ENCODE measurements around the gene JSRP1. TPM values are rescaled to one million over a fixed set of nuclear protein-coding genes. Genes with fewer than 3 reads are reported as not detected.

Gene JSRP1, protein sequence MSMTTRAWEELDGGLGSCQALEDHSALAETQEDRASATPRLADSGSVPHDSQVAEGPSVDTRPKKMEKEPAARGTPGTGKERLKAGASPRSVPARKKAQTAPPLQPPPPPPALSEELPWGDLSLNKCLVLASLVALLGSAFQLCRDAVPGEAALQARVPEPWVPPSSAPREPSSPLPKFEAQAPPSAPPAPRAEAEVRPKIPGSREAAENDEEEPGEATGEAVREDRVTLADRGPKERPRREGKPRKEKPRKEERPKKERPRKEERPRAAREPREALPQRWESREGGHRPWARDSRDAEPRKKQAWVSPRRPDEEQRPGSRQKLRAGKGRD
- 1 to 10 TPM in 1 of 2 donors, under 1 TPM in 1; 0.61 to 1.0 TPM for total RNA-seq

DNA sequence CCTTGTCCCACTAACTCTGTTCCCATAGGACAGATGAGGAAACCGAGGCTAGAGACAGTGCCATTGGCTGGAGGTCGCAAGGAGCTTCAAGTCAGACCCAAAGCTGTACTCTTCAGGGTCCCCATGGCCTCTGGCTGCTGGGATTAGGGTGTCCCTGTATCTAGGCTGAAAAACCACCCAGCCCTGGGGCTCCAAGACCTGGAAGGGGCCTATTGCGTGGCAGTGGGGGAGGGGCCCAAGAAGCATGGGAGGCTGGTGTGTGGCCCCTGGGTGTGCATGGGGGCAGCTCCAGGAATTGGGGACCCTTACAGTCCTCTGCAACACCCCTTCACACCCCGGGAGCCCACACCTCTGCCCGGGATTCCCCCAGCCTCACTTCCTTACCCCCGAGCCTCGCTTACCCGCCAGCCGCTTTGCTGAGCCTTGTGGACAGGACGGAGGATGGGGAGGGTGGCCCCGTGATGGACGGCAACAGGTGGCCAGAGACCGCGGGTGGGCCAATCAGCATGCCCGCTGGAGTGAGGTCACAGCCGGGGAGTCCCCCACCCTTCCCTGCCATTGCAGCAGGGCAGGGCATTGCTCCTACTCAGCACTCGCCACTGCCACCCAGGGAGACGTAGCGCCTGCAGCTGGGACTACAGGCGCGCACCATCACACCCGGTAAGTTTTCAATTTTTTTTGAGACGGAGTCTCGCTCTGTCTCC lies at the start of gene JSRP1:
Gene JSRP1 (minus strand): TSS at position 436 of the 704 bp plus-strand sequence. CDS start 1,103 bp downstream, outside the sequence.
- no peaks in the 10 kb centered on the region for H3K27me3 Mint-ChIP-seq

DNA sequence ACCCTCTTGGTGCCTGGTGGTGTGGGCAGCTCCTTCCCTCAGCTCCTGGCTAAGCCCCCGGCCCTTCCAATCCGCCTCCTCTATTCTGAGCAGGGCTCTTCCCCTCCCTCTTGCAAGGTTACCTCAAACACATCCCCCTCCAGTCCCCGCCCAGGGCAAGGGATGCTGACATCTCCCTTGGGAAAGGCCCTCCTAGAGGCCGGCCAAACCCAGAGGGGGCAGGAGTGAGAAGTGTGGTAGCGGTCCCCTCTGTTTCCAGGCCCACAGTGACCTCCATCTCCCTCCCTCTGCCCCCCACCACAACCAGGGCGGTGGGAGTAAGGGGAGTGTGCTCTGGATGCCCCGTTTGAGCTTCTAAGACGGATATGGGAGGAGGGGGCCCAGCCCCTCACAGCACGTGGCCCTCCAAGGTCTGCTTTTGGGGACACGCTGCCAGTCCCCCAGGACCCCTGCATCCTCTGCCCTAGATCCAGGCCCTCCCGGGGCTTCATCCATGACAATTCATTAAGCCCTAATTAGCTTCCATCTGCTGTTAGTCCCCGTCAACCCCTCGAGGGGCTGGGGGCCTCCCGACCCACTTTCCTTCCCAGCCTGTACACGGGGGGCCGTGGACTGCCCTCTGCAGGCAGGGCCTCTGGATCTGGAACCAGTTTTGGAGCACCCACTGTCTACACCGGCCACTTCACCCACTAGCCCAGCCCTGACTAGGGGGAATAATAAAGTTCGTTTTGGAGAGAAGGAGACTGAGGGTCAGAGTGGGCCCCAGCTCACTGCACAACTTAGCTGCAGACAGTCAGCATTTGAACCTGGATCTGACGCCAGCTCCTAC lies 49.4 kb upstream of the JSRP1 start:
- Mint-ChIP-seq H3K27ac (no peak overlapping the region), H3K36me3 (ENCODE audit: low read depth) (peaks cover 4% of the 10 kb centered on the region), H3K9me3 (no peaks in the 10 kb centered on the region), H3K27me3 (peaks cover 35% of the 10 kb centered on the region), H3K4me1 (peaks cover 4% of the 10 kb centered on the region), H3K4me3 (no peak overlapping the region)
- no peak for ATAC-seq (replicated peaks)

More for the DNA sequence above, at the start of gene JSRP1:
- H3K27ac Mint-ChIP-seq, result no peak within 1 kb of the TSS
- H3K9me3 Mint-ChIP-seq, result no peaks in the 10 kb centered on the region
- peaks cover 6% of the 10 kb centered on the region for H3K4me1 Mint-ChIP-seq
- no peaks in the 10 kb centered on the region for H3K36me3 Mint-ChIP-seq (ENCODE audit: low read depth)
- no peak for ATAC-seq (replicated peaks)
- H3K4me3 Mint-ChIP-seq, result peak within 1 kb of the TSS; percentile 74

DNA sequence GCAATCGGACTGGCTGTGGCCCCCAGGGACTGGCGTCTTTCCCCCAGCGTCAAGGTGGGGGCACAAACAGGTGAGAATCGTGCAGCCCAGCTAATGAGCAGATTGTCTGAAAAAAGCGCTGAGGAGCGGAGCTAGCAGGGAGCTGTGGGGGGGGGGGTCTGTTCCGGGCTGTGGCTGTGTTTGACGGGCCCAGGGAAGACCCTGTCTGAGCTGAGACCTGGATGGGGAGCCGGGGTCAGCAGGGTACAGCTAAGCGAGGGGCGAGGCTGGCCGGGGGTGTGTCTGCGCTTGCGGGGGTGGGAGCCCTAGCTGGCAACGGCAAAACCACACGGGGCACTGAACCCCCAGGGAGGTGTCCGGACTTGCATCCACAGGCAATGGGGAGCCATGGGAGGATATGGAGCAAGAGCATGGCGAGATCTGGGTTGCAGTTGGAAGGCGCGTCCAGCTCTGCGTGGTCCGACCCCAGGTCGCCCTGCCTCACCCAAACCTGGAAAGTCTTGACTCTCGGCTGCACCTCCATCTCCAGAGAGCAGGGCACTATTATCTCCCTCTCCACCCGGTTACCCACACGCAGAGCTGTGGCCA lies 47.1 kb upstream of the JSRP1 start:
- H3K9me3 Mint-ChIP-seq, result no peaks in the 10 kb centered on the region
- H3K27ac Mint-ChIP-seq, result no peak overlapping the region
- H3K4me3 Mint-ChIP-seq, result no peak overlapping the region
- no peaks in the 10 kb centered on the region for H3K36me3 Mint-ChIP-seq (ENCODE audit: low read depth)
- no peaks in the 10 kb centered on the region for H3K4me1 Mint-ChIP-seq
- ATAC-seq (replicated peaks), result no peak
- H3K27me3 Mint-ChIP-seq, result peaks cover 24% of the 10 kb centered on the region

DNA sequence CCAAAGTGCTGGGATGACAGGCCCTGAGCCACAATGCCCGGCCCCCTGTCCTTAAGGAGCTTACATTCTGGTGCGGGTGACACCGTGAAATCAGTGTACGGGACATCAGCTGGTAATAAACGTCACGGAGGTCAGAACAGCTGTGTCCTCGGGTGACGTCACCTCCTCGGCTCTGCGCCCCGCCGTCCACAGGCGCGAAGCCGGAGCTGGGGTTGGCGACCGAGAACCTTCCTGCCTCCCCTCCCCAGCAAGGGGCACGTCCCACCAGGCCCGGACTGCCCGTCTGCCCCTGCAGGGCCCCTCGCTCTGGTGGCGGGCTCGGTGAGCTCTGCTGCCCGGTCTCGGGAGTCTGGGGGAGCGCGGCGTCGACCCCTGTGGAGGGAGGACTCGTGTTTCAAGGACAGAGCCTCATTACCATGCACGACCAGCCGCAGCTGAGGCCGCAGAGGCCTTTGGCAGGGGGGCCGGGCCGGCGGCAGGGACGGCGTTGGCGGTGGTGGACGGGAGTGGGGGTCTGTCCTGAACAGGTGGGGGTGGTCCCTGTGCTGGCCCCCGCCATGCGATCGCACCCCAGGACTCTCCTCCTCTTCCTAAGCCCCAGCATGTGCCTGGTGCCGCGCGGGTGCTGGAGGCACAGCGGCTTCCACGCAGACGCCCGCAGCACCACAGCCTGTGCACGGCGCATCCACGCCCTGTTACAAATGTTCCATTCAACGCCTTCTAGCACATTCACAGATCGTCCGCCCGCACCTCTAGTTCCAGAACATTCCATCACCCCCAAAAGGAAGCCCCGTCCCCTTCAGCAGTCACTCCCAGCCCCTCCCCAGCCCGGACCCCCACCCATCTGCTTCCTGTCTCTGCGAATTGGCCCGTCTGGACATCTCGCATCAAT lies 46.3 kb upstream of the JSRP1 start:
- no peaks in the 10 kb centered on the region for H3K36me3 Mint-ChIP-seq (ENCODE audit: low read depth)
- no peaks in the 10 kb centered on the region for H3K4me1 Mint-ChIP-seq
- H3K9me3 Mint-ChIP-seq, result no peaks in the 10 kb centered on the region
- H3K27me3 Mint-ChIP-seq, result peaks cover 24% of the 10 kb centered on the region
- no peak overlapping the region for H3K4me3 Mint-ChIP-seq
- peak; percentile 18 for ATAC-seq (replicated peaks)
- no peak overlapping the region for H3K27ac Mint-ChIP-seq

DNA sequence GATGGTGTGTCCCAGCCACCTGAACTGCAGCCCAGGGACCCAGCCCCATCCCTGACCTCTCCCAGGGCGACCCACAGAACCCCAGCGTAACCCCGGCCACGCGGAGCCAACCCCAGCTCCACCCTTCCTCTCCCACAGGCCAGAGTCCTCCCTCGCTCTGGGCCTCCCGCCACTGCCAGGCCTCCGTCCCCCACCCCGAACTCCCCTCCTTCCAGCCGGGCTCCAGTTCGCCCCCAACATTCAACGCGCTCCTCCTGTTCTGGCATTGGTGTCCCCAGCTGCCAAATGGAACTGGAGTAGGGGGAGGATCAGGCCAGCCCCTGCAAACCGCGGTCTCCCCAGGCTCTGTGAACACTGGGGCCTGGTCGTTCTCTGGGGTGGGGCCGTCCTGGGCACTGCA lies 44.3 kb upstream of the JSRP1 start:
- H3K27me3 Mint-ChIP-seq, result peaks cover 19% of the 10 kb centered on the region
- H3K4me1 Mint-ChIP-seq, result no peaks in the 10 kb centered on the region
- no peak for ATAC-seq (replicated peaks)
- H3K36me3 Mint-ChIP-seq (ENCODE audit: low read depth), result no peaks in the 10 kb centered on the region
- H3K27ac Mint-ChIP-seq, result no peak overlapping the region
- H3K9me3 Mint-ChIP-seq, result no peaks in the 10 kb centered on the region
- H3K4me3 Mint-ChIP-seq, result no peak overlapping the region

DNA sequence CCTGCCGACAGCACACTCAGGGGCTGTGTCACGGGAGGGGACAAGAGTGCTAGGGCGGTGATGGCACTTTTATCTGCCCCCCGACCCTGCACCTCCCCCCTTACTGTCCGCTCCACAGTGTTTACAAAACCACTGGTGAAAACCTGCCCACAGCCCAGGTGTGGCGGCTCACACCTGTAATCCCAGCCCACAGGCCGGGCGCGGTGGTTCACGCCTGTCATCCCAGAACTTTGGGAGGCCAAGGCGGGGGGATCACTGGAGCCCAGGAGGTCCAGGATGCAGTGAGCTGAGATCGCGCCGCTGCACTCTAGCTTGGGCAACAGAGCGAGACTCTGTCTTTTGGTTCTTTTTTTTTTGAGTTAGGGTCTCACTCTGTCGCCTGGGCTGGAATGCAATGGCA lies 39.9 kb upstream of the JSRP1 start:
- Mint-ChIP-seq H3K4me1 (peaks cover 4% of the 10 kb centered on the region), H3K27ac (no peak overlapping the region), H3K9me3 (no peaks in the 10 kb centered on the region), H3K4me3 (no peak overlapping the region), H3K27me3 (no peaks in the 10 kb centered on the region), H3K36me3 (ENCODE audit: low read depth) (no peaks in the 10 kb centered on the region)
- ATAC-seq (replicated peaks), result no peak

DNA sequence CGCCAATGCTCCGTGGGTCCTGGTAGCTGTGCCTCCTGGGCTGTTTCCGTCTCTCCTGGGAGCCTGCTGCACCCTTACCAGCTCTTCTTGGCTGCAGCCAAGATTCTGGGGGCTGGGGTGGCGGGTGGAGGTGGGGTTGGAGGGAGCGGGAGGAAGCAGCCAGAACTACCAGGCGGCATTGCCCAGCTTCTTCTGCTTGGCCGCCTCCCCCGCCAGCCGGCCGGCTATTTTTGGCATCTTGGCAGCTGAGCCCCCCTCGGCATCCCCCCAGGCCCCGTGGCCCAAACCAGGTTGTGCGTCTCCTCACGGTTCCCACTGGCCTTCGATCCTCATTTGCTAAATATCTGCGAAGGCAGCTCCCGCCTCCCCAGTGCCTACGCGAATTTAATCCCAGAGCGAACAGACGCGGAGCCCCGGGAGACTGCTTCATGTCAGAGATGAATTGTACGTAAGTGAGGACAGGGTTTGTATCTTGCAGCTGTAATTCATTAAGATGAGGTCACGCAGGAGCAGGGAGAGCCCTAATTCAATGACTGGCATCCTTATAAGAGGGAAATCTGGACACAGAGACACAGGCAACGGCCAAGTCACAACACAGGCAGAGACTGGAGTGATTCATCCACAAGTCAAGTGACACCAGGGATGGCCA lies 38.6 kb upstream of the JSRP1 start:
- ATAC-seq (replicated peaks), result no peak
- Mint-ChIP-seq H3K4me1 (peaks cover 4% of the 10 kb centered on the region), H3K9me3 (no peaks in the 10 kb centered on the region), H3K27ac (no peak overlapping the region), H3K27me3 (no peaks in the 10 kb centered on the region), H3K36me3 (ENCODE audit: low read depth) (no peaks in the 10 kb centered on the region), H3K4me3 (no peak overlapping the region)

DNA sequence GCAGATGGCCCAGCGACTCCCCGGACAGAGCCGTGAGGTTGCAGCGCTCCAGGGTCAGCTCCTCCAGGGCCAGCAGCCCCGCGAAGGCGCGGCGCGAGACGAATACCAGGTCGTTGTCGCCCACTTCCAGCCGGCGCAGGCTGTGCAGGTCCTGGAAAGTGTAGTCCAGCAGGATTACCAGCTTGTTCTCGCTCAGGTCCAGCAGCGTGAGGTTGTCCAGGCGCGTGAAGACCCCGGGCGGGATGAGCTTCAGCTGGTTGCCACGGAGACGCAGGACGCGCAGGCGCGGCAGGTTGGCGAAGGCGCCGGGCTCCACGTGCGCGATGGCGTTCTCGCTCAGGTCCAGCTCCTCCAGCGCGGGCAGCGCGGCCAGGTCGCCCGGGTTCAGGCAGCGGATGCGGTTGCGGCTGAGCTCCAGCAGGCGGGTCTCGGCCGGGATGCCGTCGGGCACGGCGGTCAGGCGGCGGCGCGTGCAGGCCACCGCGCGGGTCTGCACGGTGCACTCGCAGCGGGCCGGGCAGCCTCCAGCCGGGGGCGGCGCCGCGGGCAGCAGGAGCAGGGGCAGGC lies 35.1 kb upstream of the JSRP1 start:
- Mint-ChIP-seq H3K9me3 (no peaks in the 10 kb centered on the region), H3K4me3 (peak overlapping the region; percentile 73), H3K36me3 (ENCODE audit: low read depth) (no peaks in the 10 kb centered on the region), H3K27ac (no peak overlapping the region), H3K27me3 (no peaks in the 10 kb centered on the region), H3K4me1 (peaks cover 16% of the 10 kb centered on the region)
- ATAC-seq (replicated peaks), result no peak

DNA sequence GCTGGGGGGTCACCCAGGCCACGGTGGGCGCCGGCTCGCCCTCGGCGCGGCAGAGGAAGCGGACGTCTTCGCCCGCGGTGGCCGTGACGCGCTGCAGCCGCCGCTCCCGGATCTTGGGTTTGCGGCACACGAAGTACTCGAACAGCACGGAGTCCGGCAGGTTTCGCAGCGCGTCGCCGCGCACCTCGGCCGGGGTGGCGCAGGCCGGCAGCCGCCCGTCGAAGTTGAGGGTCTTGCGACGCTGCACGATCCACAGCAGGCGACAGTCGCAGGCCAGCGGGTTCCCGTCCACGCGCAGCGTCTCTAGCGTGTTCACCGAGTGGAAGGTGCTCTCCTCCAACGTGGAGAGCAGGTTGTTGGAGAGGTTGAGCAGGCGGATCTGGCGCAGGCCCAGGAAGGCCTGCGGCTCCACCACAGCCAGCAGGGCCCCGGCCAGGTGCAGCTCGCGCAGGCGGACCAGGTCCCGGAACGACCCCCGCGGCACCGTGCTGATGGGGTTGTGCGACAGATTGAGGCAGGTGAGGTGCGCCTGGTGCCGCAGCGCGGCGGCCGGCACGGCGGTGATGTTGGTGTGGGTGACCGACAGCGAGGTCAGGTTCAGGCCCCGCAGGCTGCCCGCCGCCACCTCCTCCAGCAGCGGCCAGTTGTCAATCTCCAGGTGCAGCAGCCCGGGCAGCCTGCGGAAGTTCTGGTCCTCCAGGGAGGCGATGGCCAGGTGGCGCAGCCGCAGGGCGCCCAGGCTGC lies 34.4 kb upstream of the JSRP1 start:
- Mint-ChIP-seq H3K9me3 (no peaks in the 10 kb centered on the region), H3K4me3 (peak overlapping the region; percentile 73), H3K36me3 (ENCODE audit: low read depth) (no peaks in the 10 kb centered on the region), H3K4me1 (peaks cover 16% of the 10 kb centered on the region), H3K27ac (no peak overlapping the region), H3K27me3 (no peaks in the 10 kb centered on the region)
- peak; percentile 35 for ATAC-seq (replicated peaks)

DNA sequence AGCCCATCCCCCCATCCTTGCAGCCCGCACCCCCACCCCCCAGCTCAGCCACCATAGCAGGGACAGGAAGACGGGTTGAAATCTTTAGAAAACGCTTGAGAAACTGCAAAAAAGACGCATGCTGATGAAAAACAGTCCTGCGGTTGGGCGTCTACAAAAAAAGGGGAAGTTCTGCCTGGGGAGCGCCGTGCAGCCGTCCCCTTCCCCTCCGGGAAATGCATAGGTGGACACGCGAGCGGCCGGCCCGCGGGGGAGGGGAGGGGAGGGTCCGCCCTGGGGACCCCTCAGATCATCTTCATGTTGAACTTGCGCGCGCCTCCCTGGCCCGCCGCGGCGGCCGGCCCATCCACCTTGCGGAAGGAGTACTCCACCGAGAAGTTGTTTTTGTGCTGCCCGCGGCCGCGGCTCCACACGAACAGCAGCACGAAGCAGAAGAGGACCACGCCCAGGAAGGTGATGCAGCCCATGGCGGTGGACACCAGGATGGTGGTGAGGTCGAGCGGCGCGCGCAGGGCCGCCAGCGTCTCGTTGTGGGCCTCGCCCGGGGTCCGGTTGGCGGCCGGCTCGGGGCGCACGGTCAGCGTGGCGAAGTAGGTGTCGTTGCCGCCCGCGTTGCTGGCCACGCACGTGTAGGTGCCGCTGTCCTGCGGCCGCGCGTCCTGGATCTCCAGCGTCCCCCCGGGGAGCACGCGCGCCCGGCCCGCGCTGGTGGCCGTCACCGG lies 33.7 kb upstream of the JSRP1 start:
- Mint-ChIP-seq H3K9me3 (no peaks in the 10 kb centered on the region), H3K27me3 (no peaks in the 10 kb centered on the region), H3K27ac (peak overlapping the region; percentile 68), H3K4me1 (peaks cover 16% of the 10 kb centered on the region), H3K4me3 (peak overlapping the region; percentile 73), H3K36me3 (ENCODE audit: low read depth) (no peaks in the 10 kb centered on the region)
- peak; percentile 87 for ATAC-seq (replicated peaks)

DNA sequence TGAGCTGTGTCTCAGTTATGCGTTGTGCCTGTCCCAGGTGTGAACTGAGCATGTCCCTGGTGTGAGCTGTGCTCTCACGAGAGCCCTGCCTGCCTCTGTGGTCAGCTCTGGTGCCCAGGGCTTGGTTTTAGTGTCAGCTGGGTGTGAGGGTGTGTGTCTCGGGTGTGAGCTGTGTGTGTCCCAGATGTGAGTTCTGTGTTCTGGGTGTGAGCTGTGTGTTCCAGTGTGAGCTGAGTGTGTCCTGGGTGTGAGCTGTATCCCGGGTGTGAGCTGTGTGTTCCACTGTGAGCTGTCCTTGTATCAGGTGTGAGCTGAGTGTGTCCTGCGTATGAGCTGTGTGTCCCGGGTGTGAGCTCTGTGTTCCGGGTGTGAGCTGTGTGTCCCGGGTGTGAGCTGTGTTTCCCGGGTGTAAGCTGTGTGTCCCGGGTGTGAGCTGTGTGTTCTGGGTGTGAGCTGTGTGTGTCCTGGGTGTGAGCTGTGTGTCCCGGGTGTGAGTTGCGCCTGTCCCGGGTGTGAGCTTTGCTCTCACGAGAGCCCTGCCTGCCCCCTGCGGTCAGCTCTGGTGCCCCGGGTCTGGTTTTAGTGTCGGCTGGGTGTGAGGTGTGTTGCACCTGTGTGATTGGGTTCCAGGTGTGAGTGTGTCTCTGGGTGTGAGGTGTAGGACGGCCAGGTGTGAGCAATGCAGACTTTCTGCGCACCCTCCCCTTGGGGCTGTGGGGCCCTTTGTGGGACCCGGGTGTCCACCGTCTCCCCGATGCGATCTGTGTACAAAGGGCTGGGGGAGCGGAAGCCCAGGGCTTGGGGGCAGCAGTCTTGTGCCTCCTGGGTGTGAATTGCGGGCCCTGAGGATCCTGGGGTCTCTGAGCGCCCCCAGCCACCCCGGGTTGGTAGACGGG lies 32.8 kb upstream of the JSRP1 start:
- Mint-ChIP-seq H3K4me3 (peak overlapping the region; percentile 73), H3K27ac (peak overlapping the region; percentile 68), H3K27me3 (no peaks in the 10 kb centered on the region), H3K9me3 (no peaks in the 10 kb centered on the region), H3K4me1 (peaks cover 15% of the 10 kb centered on the region), H3K36me3 (ENCODE audit: low read depth) (no peaks in the 10 kb centered on the region)
- peak; percentile 4 for ATAC-seq (replicated peaks)

All from activated T-helper 17 cell treated with anti-CD3 and anti-CD28 coated beads, Interleukin-2, amount 50 U/mL, for 72 hours (primary cell).